Astrocyte (in vitro differentiated cells and primary cell): Measurements from ENCODE around the gene SLC29A1. TPM values are rescaled to one million over a fixed set of nuclear protein-coding genes. Genes with fewer than 3 reads are reported as not detected.
A peak's percentile ranks its signal among the peaks of the same experiment; 100 is the strongest.

Source experiments
- DNase-seq: peaks from one replicate; pipeline ENCODE4 v3.0.0-alpha.2; 2010; ENCODE audit warnings: low read depth
- FAIRE-seq: peaks from 2 replicates; lab custom pipeline; 2011; peaks lifted over from hg19 to GRCh38; lab: Jason Lieb, UNC
- H2AFZ ChIP-seq: 2 replicates; pipeline ENCODE4 v1.6.0; 2012; ENCODE audit warnings: low read depth, low read length, inconsistent platforms
- H3K27ac ChIP-seq: 2 replicates; pipeline ENCODE4 v1.5.1; 2011; ENCODE audit warnings: low read depth, low read length, inconsistent platforms
- H3K27me3 ChIP-seq: 2 replicates; pipeline ENCODE4 v1.6.0; 2011; ENCODE audit warnings: low read length, inconsistent platforms; ENCODE audit not compliant: insufficient read depth
- H3K36me3 ChIP-seq: 2 replicates; pipeline ENCODE4 v1.5.1; 2011; ENCODE audit warnings: low read length, inconsistent platforms; ENCODE audit not compliant: insufficient read depth
- H3K4me1 ChIP-seq: 2 replicates; pipeline ENCODE4 v1.5.1; 2011; ENCODE audit warnings: low read length, inconsistent platforms; ENCODE audit not compliant: insufficient read depth
- H3K4me2 ChIP-seq: 2 replicates; pipeline ENCODE4 v1.6.0; 2012; ENCODE audit warnings: low read length, inconsistent platforms
- H3K4me3 ChIP-seq: 2 replicates; pipeline ENCODE4 v1.5.1; 2011; ENCODE audit warnings: low read depth, mild to moderate bottlenecking, low read length, inconsistent platforms; ENCODE audit not compliant: insufficient read depth
- H3K79me2 ChIP-seq: 2 replicates; pipeline ENCODE4 v1.6.0; 2012; ENCODE audit warnings: mild to moderate bottlenecking, low read length, inconsistent platforms; ENCODE audit not compliant: insufficient read depth
- H3K9ac ChIP-seq: 2 replicates; pipeline ENCODE4 v1.6.0; 2012; ENCODE audit warnings: mild to moderate bottlenecking, low read length, inconsistent platforms
- H3K9me3 ChIP-seq: 2 replicates; pipeline ENCODE4 v1.5.1; 2012; ENCODE audit warnings: low read depth, mild to moderate bottlenecking, low read length, inconsistent platforms; ENCODE audit not compliant: insufficient read depth
- H4K20me1 ChIP-seq: 2 replicates; pipeline ENCODE4 v1.6.0; 2012; ENCODE audit warnings: low read length, inconsistent platforms; ENCODE audit not compliant: insufficient read depth
- H3K27ac Mint-ChIP-seq: one replicate; pipeline ENCODE4 v1.8.0; 2021; ENCODE audit warnings: mild to moderate bottlenecking, mixed read lengths; ENCODE audit not compliant: unreplicated experiment
- H3K27me3 Mint-ChIP-seq: one replicate; pipeline ENCODE4 v1.8.0; 2021; ENCODE audit warnings: low read depth, mixed read lengths; ENCODE audit not compliant: unreplicated experiment
- H3K36me3 Mint-ChIP-seq: one replicate; pipeline ENCODE4 v1.8.0; 2021; ENCODE audit warnings: low read depth, mixed read lengths; ENCODE audit not compliant: unreplicated experiment
- H3K4me1 Mint-ChIP-seq: one replicate; pipeline ENCODE4 v1.8.0; 2021; ENCODE audit warnings: low read depth, mixed read lengths; ENCODE audit not compliant: unreplicated experiment
- H3K4me3 Mint-ChIP-seq: one replicate; pipeline ENCODE4 v1.8.0; 2021; ENCODE audit warnings: mild to moderate bottlenecking, moderate library complexity, mixed read lengths; ENCODE audit not compliant: unreplicated experiment
- H3K9me3 Mint-ChIP-seq: one replicate; pipeline ENCODE4 v1.8.0; 2021; ENCODE audit warnings: mild to moderate bottlenecking, mixed read lengths; ENCODE audit not compliant: unreplicated experiment
- EZH2 ChIP-seq: IDR thresholded peaks from 2 replicates; pipeline ENCODE4 v1.6.1; 2012; ENCODE audit warnings: mild to moderate bottlenecking, low read length, inconsistent platforms; ENCODE audit not compliant: insufficient read depth
- total RNA-seq: library from RNA; stranded (reverse); gene quantifications from 2 replicates; pipeline ENCODE4 v1.2.1, GENCODE V29; 2021
- TF ChIP-seq, protein P1 (sequence below): IDR thresholded peaks from 2 replicates; pipeline ENCODE4 v1.5.1; 2011; ENCODE audit warnings: low read depth, mild to moderate bottlenecking, inconsistent platforms, low read length, moderate library complexity; ENCODE audit not compliant: insufficient read depth

The SLC29A1 gene
- total RNA-seq, 1 donor from 2014 or later: 15.3 TPM

DNA sequence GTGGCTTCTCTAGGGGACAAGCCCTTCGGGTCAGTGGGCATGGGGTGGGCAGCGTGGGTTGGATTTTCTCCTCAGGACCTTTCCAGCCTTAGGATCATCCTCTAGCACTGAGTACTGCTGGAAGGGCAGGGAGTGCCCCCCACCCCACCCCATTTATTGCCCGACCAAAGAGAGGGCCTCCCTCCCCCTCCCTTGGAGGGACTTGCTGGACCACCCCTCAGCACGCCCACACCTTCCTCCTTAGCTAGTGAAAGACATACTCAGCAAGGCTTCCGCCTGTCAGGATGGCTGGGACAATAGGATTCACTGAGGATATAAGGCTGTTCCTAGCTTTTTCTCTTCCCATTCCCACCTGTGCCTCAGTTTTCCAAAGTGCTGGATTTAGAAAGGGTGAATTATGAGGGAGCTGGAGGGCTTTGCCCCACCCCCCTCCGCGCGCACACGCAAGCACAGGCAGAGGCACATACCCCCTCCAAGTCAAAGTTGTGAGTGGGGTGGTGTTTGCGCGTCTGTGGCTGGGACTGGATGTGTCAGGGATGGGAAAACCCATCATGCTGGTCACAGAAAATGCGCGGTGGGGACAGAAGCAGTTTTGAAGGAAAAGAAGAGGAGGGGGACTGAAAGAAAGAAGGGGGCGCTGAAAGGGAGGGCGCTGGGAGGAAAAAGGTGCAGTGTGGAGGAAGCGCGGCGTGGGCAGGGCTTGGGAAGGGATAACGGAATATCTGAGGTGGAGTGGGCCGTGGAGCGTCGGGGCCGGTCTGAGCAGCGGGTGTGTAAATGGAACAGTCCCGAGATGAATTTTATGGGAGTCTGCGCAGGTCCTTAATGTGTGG is 693 bp upstream of the SLC29A1 start:
- H2AFZ ChIP-seq: peak overlapping the region; percentile 71
- no peaks in the 10 kb centered on the region for H3K36me3 Mint-ChIP-seq
- FAIRE-seq (no peak), DNase-seq (no peak)
- H3K4me1 Mint-ChIP-seq: peaks cover 20% of the 10 kb centered on the region
- H3K9me3 Mint-ChIP-seq: no peaks in the 10 kb centered on the region
- H3K27ac ChIP-seq: no peak overlapping the region
- H3K9ac ChIP-seq: peak overlapping the region; percentile 43
- H3K4me1 ChIP-seq: peaks cover 35% of the 10 kb centered on the region
- H3K27ac Mint-ChIP-seq: no peak overlapping the region
- H3K4me2 ChIP-seq: peak overlapping the region; percentile 82
- peak overlapping the region; percentile 57 for H3K4me3 ChIP-seq
- H4K20me1 ChIP-seq: peaks cover 16% of the 10 kb centered on the region
- H3K27me3 Mint-ChIP-seq: peaks cover 4% of the 10 kb centered on the region
- no peaks in the 10 kb centered on the region for H3K27me3 ChIP-seq
- no peaks in the 10 kb centered on the region for H3K9me3 ChIP-seq
- peak overlapping the region; percentile 79 for H3K4me3 Mint-ChIP-seq
- no peaks in the 10 kb centered on the region for H3K79me2 ChIP-seq
- no peaks in the 10 kb centered on the region for H3K36me3 ChIP-seq
- no peak for TF ChIP-seq EZH2
- TF ChIP-seq, protein P1, sequence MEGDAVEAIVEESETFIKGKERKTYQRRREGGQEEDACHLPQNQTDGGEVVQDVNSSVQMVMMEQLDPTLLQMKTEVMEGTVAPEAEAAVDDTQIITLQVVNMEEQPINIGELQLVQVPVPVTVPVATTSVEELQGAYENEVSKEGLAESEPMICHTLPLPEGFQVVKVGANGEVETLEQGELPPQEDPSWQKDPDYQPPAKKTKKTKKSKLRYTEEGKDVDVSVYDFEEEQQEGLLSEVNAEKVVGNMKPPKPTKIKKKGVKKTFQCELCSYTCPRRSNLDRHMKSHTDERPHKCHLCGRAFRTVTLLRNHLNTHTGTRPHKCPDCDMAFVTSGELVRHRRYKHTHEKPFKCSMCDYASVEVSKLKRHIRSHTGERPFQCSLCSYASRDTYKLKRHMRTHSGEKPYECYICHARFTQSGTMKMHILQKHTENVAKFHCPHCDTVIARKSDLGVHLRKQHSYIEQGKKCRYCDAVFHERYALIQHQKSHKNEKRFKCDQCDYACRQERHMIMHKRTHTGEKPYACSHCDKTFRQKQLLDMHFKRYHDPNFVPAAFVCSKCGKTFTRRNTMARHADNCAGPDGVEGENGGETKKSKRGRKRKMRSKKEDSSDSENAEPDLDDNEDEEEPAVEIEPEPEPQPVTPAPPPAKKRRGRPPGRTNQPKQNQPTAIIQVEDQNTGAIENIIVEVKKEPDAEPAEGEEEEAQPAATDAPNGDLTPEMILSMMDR: no peak

DNA sequence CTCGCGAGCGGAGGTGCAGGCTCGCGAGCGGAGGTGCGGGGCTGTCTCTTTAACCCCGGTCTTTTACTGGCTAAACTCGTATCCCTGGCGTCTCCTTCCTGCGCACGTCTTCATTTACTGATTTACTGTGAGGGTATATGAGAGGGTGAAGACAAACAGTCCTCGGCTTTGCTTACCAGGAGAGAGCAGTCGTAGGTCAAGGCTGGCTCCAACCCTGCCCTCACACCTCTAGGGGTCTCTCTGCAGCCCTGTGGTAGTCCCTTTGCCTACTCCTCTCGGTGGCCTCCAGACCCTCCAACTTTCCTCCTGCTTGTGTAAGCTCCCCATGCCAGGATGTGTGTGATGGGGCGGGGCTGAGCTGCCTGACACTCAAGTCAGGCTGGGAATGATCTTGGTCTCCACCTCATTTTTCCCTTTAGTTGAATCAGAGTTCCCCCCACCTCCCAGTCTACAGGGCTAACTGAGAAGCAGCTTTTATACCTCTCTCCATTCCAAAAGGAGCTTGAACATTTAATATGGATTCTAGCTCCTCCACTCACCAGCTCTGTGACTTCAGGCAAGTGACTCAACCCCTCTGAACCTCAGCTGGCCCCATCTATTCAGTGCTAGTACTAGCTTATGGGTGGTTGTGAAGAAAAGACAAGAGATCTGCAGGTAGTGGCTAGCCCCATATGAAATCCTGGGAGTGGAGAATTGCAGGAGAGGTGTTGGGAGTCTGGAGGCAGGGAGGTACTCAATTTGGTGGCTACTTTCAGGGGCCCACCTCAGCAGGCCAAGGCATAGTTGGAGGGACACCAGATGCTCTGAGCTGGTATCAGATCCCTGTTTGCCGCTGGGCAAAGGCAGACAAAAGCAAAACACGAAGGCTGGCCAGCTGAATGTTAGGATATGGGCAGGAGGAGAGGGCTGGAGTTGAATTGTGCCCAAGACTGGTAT is 902 bp downstream of the SLC29A1 start:
- Histone ChIP-seq H3K4me1 (peaks cover 27% of the 10 kb centered on the region), H3K9ac (peak overlapping the region; percentile 25), H3K27ac (no peak overlapping the region)

More for the DNA sequence above, 902 bp downstream of the SLC29A1 start:
- H3K79me2 ChIP-seq: no peaks in the 10 kb centered on the region
- no peaks in the 10 kb centered on the region for H3K27me3 ChIP-seq
- TF ChIP-seq, protein P1: no peak
- no peak for TF ChIP-seq EZH2
- peaks cover 16% of the 10 kb centered on the region for H4K20me1 ChIP-seq
- no peak for DNase-seq
- peaks cover 3% of the 10 kb centered on the region for H3K27me3 Mint-ChIP-seq
- no peaks in the 10 kb centered on the region for H3K36me3 ChIP-seq
- no peaks in the 10 kb centered on the region for H3K9me3 ChIP-seq
- H3K4me2 ChIP-seq: peak overlapping the region; percentile 82
- peak overlapping the region; percentile 50 for H3K4me3 ChIP-seq
- H3K4me3 Mint-ChIP-seq: peak overlapping the region; percentile 85
- H3K27ac Mint-ChIP-seq: no peak overlapping the region
- H3K36me3 Mint-ChIP-seq: peaks cover 2% of the 10 kb centered on the region
- FAIRE-seq: no peak
- peaks cover 13% of the 10 kb centered on the region for H3K4me1 Mint-ChIP-seq
- no peaks in the 10 kb centered on the region for H3K9me3 Mint-ChIP-seq
- H2AFZ ChIP-seq: peak overlapping the region; percentile 79
